ENCODE data around the gene SYTL3. TPM values are rescaled to one million over a fixed set of nuclear protein-coding genes. Genes with fewer than 3 reads are reported as not detected.

The SYTL3 gene
- total RNA-seq, 1 experiment from 2014 or later: 0.09 TPM

DNA sequence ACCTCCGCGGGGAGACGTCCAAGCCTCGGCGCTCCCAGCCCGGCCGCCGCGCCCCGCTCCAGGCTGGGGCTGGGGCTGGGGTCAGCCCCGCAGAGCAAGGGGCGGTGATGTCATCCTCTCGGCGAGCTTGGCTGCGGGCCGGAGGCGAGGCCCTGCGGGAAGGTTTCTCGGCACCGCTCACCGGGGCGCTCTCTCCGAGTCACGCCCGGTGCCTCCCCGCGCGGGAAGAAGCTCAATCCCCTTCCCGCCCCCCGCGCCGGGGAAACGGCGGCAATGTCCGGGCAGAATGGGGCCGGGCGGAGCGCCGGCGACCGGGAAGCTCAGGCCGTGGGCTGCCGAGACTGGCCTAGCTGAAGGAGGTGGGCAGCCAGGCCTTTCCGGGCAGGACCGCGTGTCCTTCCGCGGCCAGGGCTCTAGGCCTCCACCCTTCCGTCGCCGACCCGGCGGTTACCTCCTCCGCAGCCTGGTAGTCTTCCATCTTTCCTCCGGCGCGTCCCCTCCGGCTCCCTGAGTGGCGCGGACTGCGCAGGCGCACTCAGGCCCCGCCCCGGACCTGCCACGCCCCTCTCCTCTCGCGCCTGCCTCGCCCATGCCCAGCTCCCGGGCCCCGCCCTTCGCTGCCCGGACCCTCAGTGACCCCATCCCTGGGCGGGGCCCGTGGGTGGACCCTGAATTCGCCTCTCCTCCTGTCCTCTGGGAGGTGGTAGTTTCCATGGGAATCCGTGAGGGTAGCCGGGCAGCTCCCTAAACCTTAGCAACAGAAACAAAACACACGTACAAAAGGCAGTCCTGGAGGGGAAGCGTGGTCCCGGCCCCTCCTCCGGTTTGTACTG lies 5.4 kb upstream of the SYTL3 start, which contains the start of gene DYNLT1:
TSS of gene DYNLT1 (minus strand) at position 513 of the 833 bp plus-strand sequence. CDS start at position 478, 35 bp downstream.
- Histone ChIP-seq H3K79me2 (ENCODE audit: insufficient read depth, low read length) (no peaks in the 10 kb centered on the region; the same call in 1 of the 2 replicates), H2BK15ac (ENCODE audit: low read depth, low read length) (no peak within 1 kb of the TSS), H3K9me3 (ENCODE audit: control insufficient read depth, low read depth, low read length) (no peaks in the 10 kb centered on the region), H3T11ph (ENCODE audit: low read length) (no peak within 1 kb of the TSS), H3K27me3 (ENCODE audit: insufficient read depth, low read length) (peaks cover 5% of the 10 kb centered on the region; the same call in 1 of the 2 replicates), H3K14ac (ENCODE audit: insufficient read depth, low read length) (peak within 1 kb of the TSS; percentile 95), H4K8ac (replicated peaks; ENCODE audit: insufficient read length, low read depth, low read length) (no peak within 1 kb of the TSS), H2AK5ac (ENCODE audit: insufficient read length, low read length) (no peak within 1 kb of the TSS), H4K20me1 (ENCODE audit: control insufficient read depth, insufficient read depth, insufficient read length) (no peaks in the 10 kb centered on the region), H3K27ac (ENCODE audit: insufficient read length, low read depth, low read length) (no peak within 1 kb of the TSS), H4K5ac (ENCODE audit: insufficient read length, low read depth, low read length) (no peak within 1 kb of the TSS), H3K56ac (ENCODE audit: insufficient read length, low read depth, low read length) (no peak within 1 kb of the TSS), H2BK12ac (ENCODE audit: insufficient read length, low read depth, low read length) (no peak within 1 kb of the TSS), H3K18ac (ENCODE audit: insufficient read length, low read depth, low read length) (peak within 1 kb of the TSS; percentile 92), H3K9ac (ENCODE audit: extremely low read depth, insufficient read length, low read length) (peak within 1 kb of the TSS; percentile 60), H2AFZ (ENCODE audit: low read length) (no peak within 1 kb of the TSS), H3K23me2 (ENCODE audit: insufficient read length, low read depth, low read length, poor library complexity, severe bottlenecking) (peaks cover 4% of the 10 kb centered on the region), H3K23ac (ENCODE audit: insufficient read length, low read depth, low read length) (no peak within 1 kb of the TSS), H3K79me1 (ENCODE audit: insufficient read depth, low read depth, low read length, poor library complexity, severe bottlenecking) (no peaks in the 10 kb centered on the region), H3K4ac (ENCODE audit: low read depth, low read length) (no peak within 1 kb of the TSS), H4K91ac (ENCODE audit: insufficient read length, low read depth, low read length) (no peak within 1 kb of the TSS), H2BK20ac (ENCODE audit: low read depth, low read length, poor library complexity, severe bottlenecking) (no peak within 1 kb of the TSS), H3K4me1 (ENCODE audit: insufficient read depth, low read length) (no peaks in the 10 kb centered on the region), H2BK5ac (ENCODE audit: insufficient read length, low read length) (no peak within 1 kb of the TSS), H3K4me2 (ENCODE audit: insufficient read depth, insufficient read length, low read length) (peak within 1 kb of the TSS; percentile 98), H2BK120ac (ENCODE audit: low read depth, low read length, poor library complexity, severe bottlenecking) (no peak within 1 kb of the TSS)
- no CpG with 5 or more reads among the region's 81 CpGs for WGBS (ENCODE audit: extremely low coverage, insufficient read length, low lambda C conversion rate)
- DNase-seq: peak; percentile 96
- Mint-ChIP-seq H3K4me3 (peak within 1 kb of the TSS; percentile 93 to 98), H3K36me3 (ENCODE audit: insufficient read depth in 1 of 3, low read depth in 3 of 3) (peaks cover 3 to 17% (median 8%) of the 10 kb centered on the region in 3 experiments; a peak in 6 of 7 replicates), H3K27me3 (ENCODE audit: low read depth) (peaks cover 19% of the 10 kb centered on the region), H3K27ac (peak within 1 kb of the TSS; percentile 35 to 91 (median 83); a peak in 4 of 7 replicates), H3K4me1 (peaks cover 28 to 30% of the 10 kb centered on the region in 2 experiments), H3K9me3 (no peaks in the 10 kb centered on the region)
- TF ChIP-seq, protein P1, sequence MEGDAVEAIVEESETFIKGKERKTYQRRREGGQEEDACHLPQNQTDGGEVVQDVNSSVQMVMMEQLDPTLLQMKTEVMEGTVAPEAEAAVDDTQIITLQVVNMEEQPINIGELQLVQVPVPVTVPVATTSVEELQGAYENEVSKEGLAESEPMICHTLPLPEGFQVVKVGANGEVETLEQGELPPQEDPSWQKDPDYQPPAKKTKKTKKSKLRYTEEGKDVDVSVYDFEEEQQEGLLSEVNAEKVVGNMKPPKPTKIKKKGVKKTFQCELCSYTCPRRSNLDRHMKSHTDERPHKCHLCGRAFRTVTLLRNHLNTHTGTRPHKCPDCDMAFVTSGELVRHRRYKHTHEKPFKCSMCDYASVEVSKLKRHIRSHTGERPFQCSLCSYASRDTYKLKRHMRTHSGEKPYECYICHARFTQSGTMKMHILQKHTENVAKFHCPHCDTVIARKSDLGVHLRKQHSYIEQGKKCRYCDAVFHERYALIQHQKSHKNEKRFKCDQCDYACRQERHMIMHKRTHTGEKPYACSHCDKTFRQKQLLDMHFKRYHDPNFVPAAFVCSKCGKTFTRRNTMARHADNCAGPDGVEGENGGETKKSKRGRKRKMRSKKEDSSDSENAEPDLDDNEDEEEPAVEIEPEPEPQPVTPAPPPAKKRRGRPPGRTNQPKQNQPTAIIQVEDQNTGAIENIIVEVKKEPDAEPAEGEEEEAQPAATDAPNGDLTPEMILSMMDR (conservative IDR thresholded peaks at IDR 0.05): no peak

Measured in H9 (cell line).